Astrocyte (in vitro differentiated cells and primary cell): ENCODE results near the gene NELFA.

Source experiments
- CTCF ChIP-seq: IDR thresholded peaks from 2 replicates; pipeline ENCODE4 v1.5.1; 2011; ENCODE audit warnings: low read depth, mild to moderate bottlenecking, inconsistent platforms, low read length, moderate library complexity; ENCODE audit not compliant: insufficient read depth
- EZH2 ChIP-seq: IDR thresholded peaks from 2 replicates; pipeline ENCODE4 v1.6.1; 2012; ENCODE audit warnings: mild to moderate bottlenecking, low read length, inconsistent platforms; ENCODE audit not compliant: insufficient read depth

- no peak for TF ChIP-seq EZH2
- TF ChIP-seq CTCF, result no peak
Observed at GRCh38 chr4:1985294-1985693, 23.5 kb downstream of the NELFA start.
